K562 (cell line): ENCODE results near the gene BAG5. TPM values are rescaled to one million over a fixed set of nuclear protein-coding genes. Genes with fewer than 3 reads are reported as not detected.

ENCODE experiments used
- ATAC-seq: fragments of 200-7000 bp; cut with Tn5 transposase; 3 replicates; pipeline ENCODE4 v1.9.1; 2020; ENCODE audit warnings: moderate library complexity
- BruUV-seq: library from RNA; stranded (reverse); fragments of 400-500 nt; replicated peaks from 2 replicates; lab custom pipeline; 2021; lab: Mats Ljungman, UMichigan
- CTCF ChIA-PET: fragments of 300-600 bp; formaldehyde crosslinking; extraction: SDS; loops from one replicate; lab custom pipeline; 2021; ENCODE audit warnings: low intra/inter-chr PET ratio; lab: Yijun Ruan, JAX
- POLR2A ChIA-PET: fragments of 300-600, 350-650 bp; sonication (Branson Sonifier 250); formaldehyde crosslinking; extraction: SDS; loops from one replicate; lab custom pipeline; 2021; ENCODE audit warnings: antibody characterized with exemption, inconsistent platforms; lab: Yijun Ruan, JAX
- DNase-seq, 4 experiments: peaks; one replicate each; pipeline versions ENCODE4 v3.0.0 to v3.0.0-alpha.2; 2011 to 2018; ENCODE audit warnings: low spot score in 3 of 4, mixed read lengths in 3 of 4; ENCODE audit errors: extremely low read depth in 1 of 4
- FAIRE-seq: peaks from 2 replicates; lab custom pipeline; 2011; peaks lifted over from hg19 to GRCh38; lab: Jason Lieb, UNC
- H2AFZ ChIP-seq: 2 replicates; pipeline ENCODE4 v1.6.0; 2011; ENCODE audit warnings: low read depth, low read length, control low read depth, inconsistent platforms
- H3K27ac ChIP-seq: fragments of 200-600 bp; 3 replicates; pipeline ENCODE4 v1.8.0; 2011; ENCODE audit warnings: low read depth, mild to moderate bottlenecking, control low read depth, inconsistent platforms, low read length, moderate library complexity, mixed read lengths; ENCODE audit errors: extremely low read depth
- H3K27me3 ChIP-seq, 2 experiments: fragments of 300-600 bp in 1 of 2; 2 replicates in 1 of 2; 3 replicates in 1 of 2; pipeline versions ENCODE4 v1.6.0 to v1.8.0; 2011; ENCODE audit warnings: inconsistent platforms in 2 of 2, low read length in 2 of 2, mild to moderate bottlenecking in 1 of 2, mixed read lengths in 1 of 2, moderate library complexity in 1 of 2; ENCODE audit not compliant: control insufficient read depth in 2 of 2, insufficient read depth in 2 of 2
- H3K36me3 ChIP-seq: fragments of 300-600 bp; 3 replicates; pipeline ENCODE4 v1.8.0; 2011; ENCODE audit warnings: mild to moderate bottlenecking, low read length, inconsistent platforms; ENCODE audit not compliant: control insufficient read depth, insufficient read depth
- H3K4me1 ChIP-seq, 2 experiments: fragments of 200-600 bp in 1 of 2; replicated peaks in 1 of 2; 2 replicates in 1 of 2; 3 replicates in 1 of 2; pipeline versions ENCODE4 v1.5.1 to v1.8.0; 2011; ENCODE audit warnings: inconsistent platforms in 2 of 2, low read length in 2 of 2, mild to moderate bottlenecking in 1 of 2, mixed read lengths in 1 of 2, moderate library complexity in 1 of 2; ENCODE audit not compliant: control insufficient read depth in 2 of 2, insufficient read depth in 2 of 2
- H3K4me2 ChIP-seq: 2 replicates; pipeline ENCODE4 v1.6.1; 2011; ENCODE audit warnings: low read length, control low read depth, inconsistent platforms, mixed read lengths; ENCODE audit not compliant: insufficient read depth
- H3K4me3 ChIP-seq: fragments of 200-600 bp; sonication (generic), shearing (Covaris generic); 2 replicates; pipeline ENCODE4 v1.5.1; 2016; ENCODE audit warnings: control low read depth, inconsistent platforms
- H3K79me2 ChIP-seq: fragments of 200-600 bp; 3 replicates; pipeline ENCODE4 v1.8.0; 2011; ENCODE audit warnings: low read length, inconsistent platforms; ENCODE audit not compliant: control insufficient read depth, insufficient read depth
- H3K9ac ChIP-seq, 2 experiments: 2 replicates each; pipeline versions ENCODE4 v1.6.0 to v1.6.1; 2011; ENCODE audit warnings: low read depth in 2 of 2, low read length in 2 of 2, control low read depth in 1 of 2, inconsistent platforms in 1 of 2, mild to moderate bottlenecking in 1 of 2, mixed read lengths in 1 of 2; ENCODE audit not compliant: insufficient read depth in 1 of 2
- H3K9me1 ChIP-seq: one replicate; pipeline ENCODE4 v1.6.0; 2011; ENCODE audit warnings: inconsistent platforms, mild to moderate bottlenecking, low read length, moderate library complexity; ENCODE audit not compliant: control insufficient read depth, insufficient read depth
- H3K9me3 ChIP-seq: replicated peaks from 2 replicates; pipeline ENCODE4 v1.5.1; 2011; ENCODE audit warnings: low read depth, low read length, inconsistent platforms; ENCODE audit not compliant: control insufficient read depth, insufficient read depth
- H4K20me1 ChIP-seq: replicated peaks from 2 replicates; pipeline ENCODE4 v1.6.1; 2011; ENCODE audit warnings: low read length, inconsistent platforms, mixed read lengths; ENCODE audit not compliant: control insufficient read depth, insufficient read depth
- CHD2 ChIP-seq: IDR thresholded peaks from 2 replicates; pipeline ENCODE4 v1.6.1; 2011; ENCODE audit warnings: low read depth, low read length
- HLTF ChIP-seq: fragments of 450-650 bp; IDR thresholded peaks from 2 replicates; pipeline ENCODE4 v1.6.1; 2016
- NFRKB ChIP-seq: fragments of 450-650 bp; IDR thresholded peaks from 2 replicates; pipeline ENCODE4 v1.6.1; 2016; ENCODE audit warnings: low read depth
- RAD21 ChIP-seq, 2 experiments: fragments of 250-450 bp in 1 of 2; fragments of 450-650 bp in 1 of 2; sonication (Bioruptor Pico) in 1 of 2; formaldehyde crosslinking in 1 of 2; IDR thresholded peaks in 1 of 2; conservative IDR thresholded peaks in 1 of 2; 2 replicates each; pipeline versions ENCODE4 v1.4.0 to v1.8.0; 2020 to 2022; ENCODE audit warnings: mild to moderate bottlenecking in 2 of 2, moderate library complexity in 1 of 2
- TAF1 ChIP-seq: IDR thresholded peaks from 2 replicates; pipeline ENCODE4 v1.6.1; 2011; ENCODE audit warnings: mild to moderate bottlenecking, low read length, moderate library complexity; ENCODE audit not compliant: insufficient read depth, control insufficient read depth, severe bottlenecking; ENCODE audit errors: extremely low read depth
- ZC3H11A ChIP-seq: IDR thresholded peaks from 2 replicates; pipeline ENCODE4 v1.6.1; 2012; ENCODE audit warnings: low read depth, low read length, improper control_type of control experiment
- ZNF830 ChIP-seq: fragments of 250-450 bp; sonication (Bioruptor Pico); IDR thresholded peaks from 2 replicates; pipeline ENCODE4 v1.5.0; 2021; ENCODE audit warnings: mild to moderate bottlenecking
- WGBS: fragments of 100-300 bp; shearing (Covaris generic); methylation state at CpG from one replicate; pipeline ENCODE4 v1.1.6; 2016; ENCODE audit warnings: low coverage, mixed read lengths; ENCODE audit not compliant: insufficient coverage; ENCODE audit errors: missing lambda C conversion rate; 5-methylcytosine and 5-hydroxymethylcytosine counted together
- in situ Hi-C: fragments of 300-500 bp; cut with MboI; formaldehyde crosslinking; loops from 4 replicates; pipeline ENCODE4 v1.15.0; 2018; ENCODE audit warnings: inconsistent platforms, mixed read lengths
- intact Hi-C: fragments of 100-400 bp; cut with micrococcal nuclease; formaldehyde crosslinking; loops from 2 replicates; pipeline ENCODE4 v1.14.2; 2022
- polyA plus RNA-seq, 8 experiments: library from polyadenylated mRNA; depleted of rRNA in 4 of 8; stranded (reverse) in 5 of 8; unstranded in 3 of 8; fragments of >200 nt; fragmentation: Nextera tagmentation in 2 of 8; fragmentation: Illumina TruSeq in 1 of 8; extraction: Ambion mirVana in 2 of 8; extraction: Trizol in 1 of 8; gene quantifications; 2 replicates each; pipeline versions ENCODE4 v1.2.1 to v1.2.3, GENCODE V29; 2011 to 2014; ENCODE audit warnings: inconsistent platforms in 1 of 8, missing spikeins in 1 of 8
- total RNA-seq, 7 experiments: library from RNA; depleted of rRNA in 6 of 7; stranded (reverse); fragments of >200 nt in 6 of 7; fragmentation: Illumina TruSeq in 2 of 7; extraction: Trizol in 2 of 7; gene quantifications; 2 replicates each; pipeline versions ENCODE4 v1.2.1 to v1.2.3, GENCODE V29; 2011 to 2021; ENCODE audit warnings: low replicate concordance in 1 of 7
- TF ChIP-seq, protein P1 (sequence below): fragments of 250-450 bp; sonication (Bioruptor Pico); IDR thresholded peaks from 2 replicates; pipeline ENCODE4 v1.8.0; 2022; ENCODE audit warnings: inconsistent platforms, mild to moderate bottlenecking, moderate library complexity, borderline replicate concordance
- TF ChIP-seq, protein P2 (sequence below), 2 experiments: fragments of 250-450 bp in 1 of 2; fragments of 450-650 bp in 1 of 2; sonication (Bioruptor Pico) in 1 of 2; IDR thresholded peaks; 2 replicates each; pipeline versions ENCODE4 v1.6.1 to v1.8.0; 2016 to 2021; ENCODE audit warnings: mild to moderate bottlenecking in 2 of 2, moderate library complexity in 2 of 2, missing compliant biosample characterization in 1 of 2, missing genetic modification characterization in 1 of 2
- TF ChIP-seq, protein P3 (sequence below): fragments of 450-650 bp; IDR thresholded peaks from 2 replicates; pipeline ENCODE4 v1.6.1; 2016; ENCODE audit warnings: low read depth, mild to moderate bottlenecking, moderate library complexity

BAG5 gene
- total and polyA plus RNA-seq, 9 of the 15 experiments (the other 6 are each of a cell fraction or from before 2014, with no cell fraction given): 7.9 to 21.4 (median 13.2) TPM

DNA sequence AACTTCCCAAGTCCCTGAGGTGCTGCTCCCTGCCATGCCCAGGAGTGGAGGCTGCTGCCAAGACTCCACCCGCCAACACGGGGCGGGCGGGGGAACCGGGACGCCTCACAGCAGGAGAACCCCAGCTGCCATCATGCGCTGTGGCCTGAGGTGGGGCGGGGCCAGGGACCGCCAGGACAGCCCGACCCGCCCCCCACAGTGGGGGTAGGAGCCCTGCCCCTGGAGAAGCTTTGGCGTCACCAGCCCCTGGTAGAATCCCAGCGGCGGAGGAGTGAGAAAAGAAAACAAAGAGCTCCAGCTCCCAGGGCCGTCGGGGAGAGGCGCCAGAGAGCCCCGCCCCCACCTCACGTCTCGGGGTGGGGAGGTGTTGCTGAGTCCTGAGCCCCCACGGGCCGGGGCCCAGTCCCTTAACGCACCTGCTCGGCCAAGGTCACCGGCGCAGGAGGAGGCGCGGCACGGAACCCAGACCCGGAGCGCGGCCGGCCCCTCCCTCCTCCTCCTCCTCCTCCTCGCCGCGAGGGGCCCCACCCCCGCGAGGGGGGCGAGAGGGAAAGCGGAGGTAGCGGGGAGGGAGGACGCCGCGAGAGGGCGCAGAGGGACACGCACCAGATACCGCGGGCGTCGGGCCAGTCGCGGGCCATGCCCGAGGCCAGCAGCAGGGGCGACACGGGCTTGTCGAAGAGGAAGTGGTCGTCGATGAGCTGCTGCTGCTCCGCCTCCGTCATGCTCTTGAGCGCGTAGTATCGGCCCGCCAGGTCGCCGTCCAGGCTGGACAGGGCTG lies 41.6 kb downstream of the BAG5 start (continued):
- TF ChIP-seq RAD21 (CRISPR knock-in tag; conservative IDR thresholded peaks at IDR 0.05 in 1 of 2, IDR thresholded peaks at IDR 0.05 in 1 of 2) (peak in 1 of 2 experiments; percentile 58; a peak in 2 of 4 replicates), ZNF830 (CRISPR knock-in tag) (no peak), ZC3H11A (no peak)

DNA sequence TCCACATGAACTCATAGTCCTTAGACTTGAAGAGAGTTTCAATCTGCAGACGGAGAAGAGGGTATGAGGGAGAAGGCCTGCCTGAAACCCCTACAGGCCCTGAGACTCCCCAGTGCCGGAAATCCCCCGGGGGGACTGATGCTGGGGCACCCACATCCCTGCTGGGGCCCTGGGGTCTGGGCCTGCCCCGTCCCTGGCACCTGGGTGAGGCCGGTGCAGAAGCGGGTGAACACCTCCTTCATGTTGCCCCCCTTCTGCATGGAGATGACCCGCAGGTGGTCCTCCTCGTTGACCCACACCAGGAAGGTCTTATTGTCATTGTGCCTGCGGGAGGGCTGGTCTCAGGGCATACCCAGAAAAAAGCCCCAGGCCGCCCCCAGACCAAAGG lies 42.2 kb downstream of the BAG5 start:
- Histone ChIP-seq H3K27me3 (no peaks in the 10 kb centered on the region), H3K9me3 (no peaks in the 10 kb centered on the region), H3K79me2 (peaks cover 23% of the 10 kb centered on the region), H2AFZ (no peak overlapping the region), H3K4me3 (peak overlapping the region; percentile 60; the same call in 1 of the 2 replicates), H3K9me1 (no peaks in the 10 kb centered on the region), H4K20me1 (peaks cover 13% of the 10 kb centered on the region; the same call in 1 of the 2 replicates), H3K4me2 (peak overlapping the region; percentile 78; the same call in 1 of the 2 replicates), H3K9ac (peak overlapping the region in 1 of 2 experiments; percentile 93; a peak in 3 of 4 replicates), H3K36me3 (peaks cover 23% of the 10 kb centered on the region; the same call in 1 of the 3 replicates), H3K27ac (0 out of 3 replicates have a peak overlapping the region, but pooled peaks have one; percentile 83), H3K4me1 (peaks cover 35 to 79% of the 10 kb centered on the region in 2 experiments)
- DNase-seq (no peak), ATAC-seq (no peak), FAIRE-seq (no peak)
- ChIA-PET POLR2A (interaction anchor here (0.6 kb wide), 1 partner anchor 683 kb away, joined by 3 read pairs; no protein-coding TSS in a partner anchor), CTCF (no interaction called here)
- WGBS: 60% methylated on average over 3 of the region's 10 CpGs
- TF ChIP-seq, protein P1, sequence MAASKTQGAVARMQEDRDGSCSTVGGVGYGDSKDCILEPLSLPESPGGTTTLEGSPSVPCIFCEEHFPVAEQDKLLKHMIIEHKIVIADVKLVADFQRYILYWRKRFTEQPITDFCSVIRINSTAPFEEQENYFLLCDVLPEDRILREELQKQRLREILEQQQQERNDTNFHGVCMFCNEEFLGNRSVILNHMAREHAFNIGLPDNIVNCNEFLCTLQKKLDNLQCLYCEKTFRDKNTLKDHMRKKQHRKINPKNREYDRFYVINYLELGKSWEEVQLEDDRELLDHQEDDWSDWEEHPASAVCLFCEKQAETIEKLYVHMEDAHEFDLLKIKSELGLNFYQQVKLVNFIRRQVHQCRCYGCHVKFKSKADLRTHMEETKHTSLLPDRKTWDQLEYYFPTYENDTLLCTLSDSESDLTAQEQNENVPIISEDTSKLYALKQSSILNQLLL (CRISPR knock-in tag): no peak
- TF ChIP-seq NFRKB (no peak), HLTF (no peak), CHD2 (no peak), TAF1 (no peak)
- TF ChIP-seq, protein P2, sequence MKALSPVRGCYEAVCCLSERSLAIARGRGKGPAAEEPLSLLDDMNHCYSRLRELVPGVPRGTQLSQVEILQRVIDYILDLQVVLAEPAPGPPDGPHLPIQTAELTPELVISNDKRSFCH (CRISPR knock-in tag; IDR thresholded peaks at IDR 0.05): no peak
- TF ChIP-seq, protein P2 (tag; IDR thresholded peaks at IDR 0.05): no peak
- TF ChIP-seq, protein P3, sequence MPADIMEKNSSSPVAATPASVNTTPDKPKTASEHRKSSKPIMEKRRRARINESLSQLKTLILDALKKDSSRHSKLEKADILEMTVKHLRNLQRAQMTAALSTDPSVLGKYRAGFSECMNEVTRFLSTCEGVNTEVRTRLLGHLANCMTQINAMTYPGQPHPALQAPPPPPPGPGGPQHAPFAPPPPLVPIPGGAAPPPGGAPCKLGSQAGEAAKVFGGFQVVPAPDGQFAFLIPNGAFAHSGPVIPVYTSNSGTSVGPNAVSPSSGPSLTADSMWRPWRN: no peak
- in situ Hi-C loops (no loop called here), intact Hi-C loops (loop anchor here (10.0 kb wide), 1 partner anchor 125 kb away; no protein-coding TSS in a partner anchor)
- no TSS peak for BruUV-seq
